Fibroblast of the aortic adventitia (primary cell): ENCODE results near the gene LRIT1. TPM values are rescaled to one million over a fixed set of nuclear protein-coding genes. Genes with fewer than 3 reads are reported as not detected.

ENCODE experiments used
- DNase-seq: peaks from one replicate; pipeline ENCODE4 v3.0.0-alpha.2; 2010; ENCODE audit warnings: low read depth
- H3K4me3 ChIP-seq: 2 replicates; pipeline ENCODE4 v1.5.1; 2011; ENCODE audit warnings: low read depth, mild to moderate bottlenecking, control low read depth, low read length, moderate library complexity
- total RNA-seq: library from RNA; depleted of rRNA; stranded (reverse); fragments of >200 nt; gene quantifications from 2 replicates; pipeline ENCODE4 v1.2.3, GENCODE V29; 2012; ENCODE audit warnings: low replicate concordance
- TF ChIP-seq, protein P1 (sequence below): IDR thresholded peaks from 2 replicates; pipeline ENCODE4 v1.5.1; 2011; ENCODE audit warnings: mild to moderate bottlenecking, low read length, control low read depth, inconsistent platforms; ENCODE audit not compliant: insufficient read depth

LRIT1 gene
- total RNA-seq, 1 donor, result not detected

DNA sequence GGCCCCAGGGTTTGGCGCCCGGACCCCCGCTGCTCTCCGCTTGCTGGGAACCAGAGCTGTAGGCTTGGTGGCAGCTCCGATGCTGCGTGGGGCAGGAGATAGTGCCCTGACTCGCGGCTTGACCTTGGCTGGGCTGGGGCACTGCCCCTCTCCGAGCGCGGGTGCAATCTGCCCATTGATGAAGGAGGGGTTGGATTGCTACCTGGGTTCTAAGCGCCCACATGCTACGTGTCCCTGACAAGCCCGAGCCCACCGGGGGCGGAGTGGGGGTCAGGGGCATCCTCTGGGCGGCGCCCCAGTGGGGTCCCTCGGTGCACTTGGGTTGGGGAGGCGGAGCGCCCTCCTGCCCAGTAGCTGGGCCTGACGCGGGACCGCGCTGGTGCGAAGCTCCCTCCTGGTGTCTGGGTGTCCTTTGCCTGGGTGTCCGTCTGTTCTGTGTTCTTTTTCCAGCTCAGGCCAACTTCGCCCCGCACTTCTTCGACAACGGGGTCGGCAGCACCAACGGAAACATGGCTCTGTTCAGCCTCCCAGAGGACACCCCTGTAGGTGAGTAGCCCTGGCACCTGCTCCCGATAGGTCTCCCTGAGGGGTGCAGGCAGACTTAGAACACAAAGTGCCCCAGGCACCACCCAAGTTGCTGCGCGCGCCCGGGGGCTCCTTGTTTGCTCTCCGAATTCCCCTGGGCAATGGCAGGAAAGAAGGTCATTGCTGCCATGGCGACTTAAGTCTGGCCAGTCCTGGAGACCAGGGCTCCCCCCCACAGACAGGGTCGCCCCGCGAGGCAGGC is 46.1 kb downstream of the LRIT1 start:
- TF ChIP-seq, protein P1, sequence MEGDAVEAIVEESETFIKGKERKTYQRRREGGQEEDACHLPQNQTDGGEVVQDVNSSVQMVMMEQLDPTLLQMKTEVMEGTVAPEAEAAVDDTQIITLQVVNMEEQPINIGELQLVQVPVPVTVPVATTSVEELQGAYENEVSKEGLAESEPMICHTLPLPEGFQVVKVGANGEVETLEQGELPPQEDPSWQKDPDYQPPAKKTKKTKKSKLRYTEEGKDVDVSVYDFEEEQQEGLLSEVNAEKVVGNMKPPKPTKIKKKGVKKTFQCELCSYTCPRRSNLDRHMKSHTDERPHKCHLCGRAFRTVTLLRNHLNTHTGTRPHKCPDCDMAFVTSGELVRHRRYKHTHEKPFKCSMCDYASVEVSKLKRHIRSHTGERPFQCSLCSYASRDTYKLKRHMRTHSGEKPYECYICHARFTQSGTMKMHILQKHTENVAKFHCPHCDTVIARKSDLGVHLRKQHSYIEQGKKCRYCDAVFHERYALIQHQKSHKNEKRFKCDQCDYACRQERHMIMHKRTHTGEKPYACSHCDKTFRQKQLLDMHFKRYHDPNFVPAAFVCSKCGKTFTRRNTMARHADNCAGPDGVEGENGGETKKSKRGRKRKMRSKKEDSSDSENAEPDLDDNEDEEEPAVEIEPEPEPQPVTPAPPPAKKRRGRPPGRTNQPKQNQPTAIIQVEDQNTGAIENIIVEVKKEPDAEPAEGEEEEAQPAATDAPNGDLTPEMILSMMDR, result no peak
- H3K4me3 ChIP-seq, result no peak overlapping the region
- DNase-seq, result no peak

DNA sequence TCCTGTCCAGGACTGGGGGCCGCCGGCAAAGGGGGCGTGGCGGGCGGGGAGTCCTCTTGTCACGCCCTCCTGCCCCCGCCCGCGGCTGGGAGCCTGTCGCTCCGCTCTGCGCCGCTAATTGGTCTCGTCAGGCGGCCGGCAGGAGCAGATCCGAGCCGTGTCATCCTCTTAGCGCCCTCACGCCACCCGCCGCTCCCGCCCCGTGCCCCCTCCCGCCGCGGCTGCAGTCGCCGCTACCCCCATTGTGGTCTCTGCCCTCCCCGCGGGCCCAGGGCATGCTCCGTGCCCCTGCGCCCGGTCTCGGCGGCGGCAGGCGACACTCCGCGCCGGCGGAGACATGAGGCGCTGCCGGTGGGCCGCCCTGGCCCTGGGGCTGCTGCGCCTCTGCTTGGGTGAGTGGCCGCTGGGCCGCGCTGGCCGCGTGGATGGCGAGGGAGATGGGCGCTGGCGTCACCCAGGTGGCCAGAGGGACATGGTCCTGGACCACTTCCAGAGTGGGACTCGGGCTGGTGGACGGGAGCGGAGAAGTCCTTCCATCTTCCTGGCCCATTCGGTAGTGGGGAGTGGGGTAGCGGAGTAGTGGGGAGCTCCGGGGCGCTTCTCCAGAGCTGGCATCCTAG is 46.8 kb downstream of the LRIT1 start, which contains the start of gene CDHR1:
TSS of gene CDHR1 (plus strand) at position 114 of the 620 bp plus-strand sequence. CDS start at position 338, 224 bp downstream.
- DNase-seq, result no peak
- no peak within 1 kb of the TSS for H3K4me3 ChIP-seq

DNA sequence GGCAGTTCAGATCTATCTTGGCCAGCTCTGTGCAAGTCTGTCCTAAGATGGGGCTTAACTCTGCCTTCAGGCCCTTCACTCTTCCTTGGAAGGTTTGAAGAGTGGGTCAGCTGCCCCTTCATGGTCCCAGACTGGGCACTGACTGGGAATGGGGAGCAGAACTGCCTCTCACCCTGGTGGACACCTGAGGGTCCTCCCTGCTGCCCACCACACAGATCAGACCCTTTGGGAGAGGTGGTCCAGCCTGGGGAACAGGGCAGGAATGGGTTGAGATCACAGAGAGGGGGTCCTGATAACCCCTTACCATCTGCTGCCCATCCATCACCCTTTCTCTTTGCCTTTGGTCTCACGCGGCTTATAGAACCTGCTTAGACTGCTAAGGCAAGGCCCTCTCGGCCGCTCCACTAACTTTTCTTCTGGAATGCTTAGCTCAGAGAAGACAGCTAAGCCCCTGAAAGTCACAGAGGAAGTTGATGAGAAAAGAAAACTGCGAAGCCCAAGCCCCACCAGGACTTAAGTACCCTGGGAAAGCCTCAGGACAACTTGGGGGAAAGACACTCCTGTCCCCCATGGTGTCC is 47.4 kb downstream of the LRIT1 start:
- no peak overlapping the region for H3K4me3 ChIP-seq
- DNase-seq, result peak; percentile 2
- TF ChIP-seq, protein P1, result no peak

More for the DNA sequence above, 46.8 kb downstream of the LRIT1 start, which contains the start of gene CDHR1:
- TF ChIP-seq, protein P1, result no peak

GRCh38 chr10:84193327-84193726 is 48.0 kb downstream of the LRIT1 start:
- H3K4me3 ChIP-seq, result no peak overlapping the region
- no peak for DNase-seq
- TF ChIP-seq, protein P1, result no peak

DNA sequence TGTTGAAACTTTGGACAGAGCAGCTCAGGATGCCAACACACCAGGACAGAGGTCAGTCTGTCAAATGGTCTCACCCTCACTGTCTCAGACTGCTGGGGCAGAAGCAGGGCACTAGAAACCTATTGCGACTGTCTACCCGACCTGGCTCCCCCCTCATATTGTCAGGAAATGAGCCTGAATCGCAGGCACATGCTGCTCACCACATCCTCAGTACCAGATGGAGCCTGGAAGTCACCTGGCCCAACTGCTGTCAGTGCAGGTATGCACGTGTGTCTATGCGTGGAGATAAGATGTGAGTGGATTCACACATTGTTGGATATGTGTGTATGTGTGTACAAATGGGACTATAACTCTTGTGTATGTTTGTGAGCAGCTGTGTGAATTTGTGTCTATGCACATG is 50.2 kb downstream of the LRIT1 start:
- no peak for DNase-seq
- TF ChIP-seq, protein P1, result no peak
- H3K4me3 ChIP-seq, result no peak overlapping the region

DNA sequence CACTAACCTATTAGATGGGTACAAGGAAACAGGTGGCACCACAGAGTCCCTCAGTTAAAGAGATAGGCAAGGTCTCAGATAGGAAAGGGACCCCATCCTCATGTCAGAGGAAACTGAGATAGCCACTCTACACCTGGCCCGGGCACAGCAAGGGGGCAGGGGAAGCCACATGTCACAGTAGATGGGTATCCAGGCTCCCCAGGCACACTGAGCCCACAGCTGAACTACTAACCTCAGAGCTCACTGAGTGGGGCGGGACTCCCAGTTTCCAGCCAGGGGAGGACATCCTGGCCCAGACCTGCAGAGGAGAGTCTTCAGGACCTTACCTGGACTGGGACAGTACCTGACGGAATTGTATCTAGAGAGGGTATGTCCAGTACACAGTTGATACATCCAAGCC is 50.7 kb downstream of the LRIT1 start:
- DNase-seq, result no peak
- H3K4me3 ChIP-seq, result no peak overlapping the region
- TF ChIP-seq, protein P1, result no peak
